AML-193 (cell line): ENCODE measurements around the gene SLC26A9.

Experiments used
- DNase-seq, 2 experiments: peaks; one replicate each; lab custom pipeline; 2025; lab: John Stamatoyannopoulos, UW

The SLC26A9 gene

DNA sequence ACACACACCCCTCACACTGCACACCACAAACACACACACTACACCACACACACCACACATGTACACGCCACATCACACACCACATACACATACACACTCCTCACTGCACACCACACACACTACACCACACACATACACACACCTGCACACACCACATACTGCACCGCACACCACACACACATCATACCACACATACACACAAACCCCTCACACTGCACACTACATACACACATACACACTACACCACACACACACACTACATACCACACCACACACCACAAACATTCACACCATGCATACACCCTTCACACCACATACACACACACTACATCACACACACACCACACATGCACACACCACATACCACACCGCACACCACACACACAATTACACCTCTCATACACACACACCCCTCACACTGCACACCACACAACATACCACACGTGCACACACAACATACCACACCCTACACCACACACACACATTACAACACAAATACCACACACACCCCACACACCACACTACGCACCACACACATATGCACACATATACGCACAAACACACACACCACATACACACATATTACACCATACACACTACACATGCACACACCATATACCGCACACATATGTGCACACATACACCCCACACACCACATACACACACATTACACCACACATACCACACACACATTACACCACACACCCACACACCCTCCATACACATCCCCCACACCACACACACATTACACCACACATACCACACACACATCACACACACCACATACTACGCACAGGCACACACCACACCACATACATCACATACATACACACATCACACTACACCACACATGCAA, 30.3 kb upstream of the SLC26A9 start:
- DNase-seq, result no peak

DNA sequence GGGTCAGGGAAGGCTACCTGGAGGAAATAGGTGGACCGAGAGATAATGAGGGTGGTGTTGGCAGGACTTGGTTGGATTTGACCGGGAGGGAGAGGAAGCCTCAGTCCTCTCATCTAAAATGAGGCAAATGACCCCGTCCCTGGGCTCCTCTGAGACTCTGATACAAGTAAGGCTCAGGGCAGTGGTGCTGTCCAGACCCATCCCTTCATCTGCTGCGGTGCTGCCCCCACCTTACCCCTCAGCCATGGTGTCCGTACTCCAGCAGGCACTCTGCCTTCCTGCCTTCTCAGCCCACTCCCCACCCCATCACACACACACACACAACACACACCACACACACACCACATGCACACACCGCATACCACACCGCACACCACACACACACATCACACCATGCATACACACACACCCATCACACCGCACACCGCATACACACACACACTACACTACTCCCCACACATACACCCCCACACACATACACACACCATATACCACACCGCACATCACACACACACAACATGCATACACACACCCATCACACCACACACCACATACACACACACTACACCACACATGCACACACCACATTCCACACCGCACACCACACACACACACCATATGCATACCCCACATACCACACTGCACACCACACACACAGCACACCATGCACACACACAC, 29.4 kb upstream of the SLC26A9 start:
- DNase-seq, result no peak

DNA sequence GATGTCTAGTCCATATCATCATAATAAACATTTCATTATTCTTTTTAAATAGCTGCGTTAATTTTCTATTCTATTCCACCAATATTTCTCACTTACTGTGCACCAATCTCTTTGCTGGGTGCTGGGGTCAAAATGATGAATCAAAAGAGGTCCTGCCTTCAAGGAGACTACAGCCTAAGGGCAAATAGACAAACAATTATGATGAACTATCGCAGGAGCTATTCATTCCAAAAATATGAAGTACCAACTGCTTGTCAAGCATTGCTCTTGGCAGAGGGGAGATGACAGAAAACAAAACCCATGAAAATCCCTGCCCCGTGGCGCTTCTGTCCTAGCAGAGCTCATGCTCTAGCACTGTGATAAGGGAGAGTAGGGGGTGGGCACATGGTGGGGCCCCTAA, 28.8 kb upstream of the SLC26A9 start:
- no peak for DNase-seq

DNA sequence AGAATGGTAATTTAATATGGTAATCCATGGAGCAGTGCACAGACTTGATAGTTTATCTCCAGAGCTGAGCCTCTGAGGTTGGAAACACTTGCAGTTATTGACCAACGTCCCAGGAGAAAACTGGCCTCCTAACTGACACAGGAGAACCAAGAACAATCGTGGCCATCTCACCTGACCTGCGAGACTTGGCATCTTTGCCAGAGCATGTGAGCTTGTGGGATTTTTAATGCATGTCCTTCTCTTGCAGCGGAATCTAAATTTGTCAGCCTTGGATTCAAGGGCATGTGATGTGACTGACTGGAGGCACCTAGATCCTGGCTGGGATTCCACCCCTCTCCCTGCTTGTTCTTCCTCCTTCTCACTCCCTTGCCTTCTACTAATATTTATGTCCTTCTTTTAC, 27.8 kb upstream of the SLC26A9 start:
- DNase-seq, result no peak

DNA sequence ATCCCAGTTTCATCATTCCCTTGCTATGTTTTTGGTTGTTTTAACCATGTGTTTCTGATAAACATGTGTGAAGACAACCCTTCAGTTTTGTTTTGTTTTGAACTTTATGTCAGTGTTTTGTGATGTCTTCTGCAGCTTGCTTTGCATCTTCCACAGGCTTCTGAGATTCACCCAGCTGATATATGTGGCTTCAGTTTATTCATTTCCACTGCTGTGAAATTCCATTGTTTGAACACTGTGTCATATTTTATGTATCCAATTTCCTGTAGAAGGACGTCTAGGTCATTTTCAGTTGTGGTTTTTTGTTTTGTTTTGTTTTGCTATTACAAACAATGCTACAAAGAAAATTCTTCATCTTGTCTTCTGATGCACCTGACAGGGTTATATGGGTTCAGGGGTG, 27.2 kb upstream of the SLC26A9 start:
- DNase-seq, result no peak

DNA sequence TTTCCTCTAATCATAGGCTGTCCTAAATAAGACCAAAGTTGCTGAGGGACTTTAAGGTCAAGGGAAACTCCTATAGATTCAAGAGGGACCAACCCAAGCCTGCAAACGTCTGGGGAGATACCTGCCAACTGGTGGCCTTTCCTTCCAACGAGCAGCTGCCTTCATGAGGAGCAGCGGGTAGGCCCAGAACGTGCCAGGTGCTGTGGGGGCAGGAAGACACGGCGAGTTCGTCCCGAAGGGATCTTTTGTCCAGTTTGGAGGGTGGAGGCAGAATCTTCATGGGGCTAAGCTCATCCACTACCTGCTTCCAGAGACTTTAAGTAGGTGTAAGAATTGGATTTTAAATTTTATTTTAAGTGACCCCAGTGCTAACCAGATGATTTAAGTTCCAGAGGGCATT, 26.0 kb upstream of the SLC26A9 start:
- no peak for DNase-seq

DNA sequence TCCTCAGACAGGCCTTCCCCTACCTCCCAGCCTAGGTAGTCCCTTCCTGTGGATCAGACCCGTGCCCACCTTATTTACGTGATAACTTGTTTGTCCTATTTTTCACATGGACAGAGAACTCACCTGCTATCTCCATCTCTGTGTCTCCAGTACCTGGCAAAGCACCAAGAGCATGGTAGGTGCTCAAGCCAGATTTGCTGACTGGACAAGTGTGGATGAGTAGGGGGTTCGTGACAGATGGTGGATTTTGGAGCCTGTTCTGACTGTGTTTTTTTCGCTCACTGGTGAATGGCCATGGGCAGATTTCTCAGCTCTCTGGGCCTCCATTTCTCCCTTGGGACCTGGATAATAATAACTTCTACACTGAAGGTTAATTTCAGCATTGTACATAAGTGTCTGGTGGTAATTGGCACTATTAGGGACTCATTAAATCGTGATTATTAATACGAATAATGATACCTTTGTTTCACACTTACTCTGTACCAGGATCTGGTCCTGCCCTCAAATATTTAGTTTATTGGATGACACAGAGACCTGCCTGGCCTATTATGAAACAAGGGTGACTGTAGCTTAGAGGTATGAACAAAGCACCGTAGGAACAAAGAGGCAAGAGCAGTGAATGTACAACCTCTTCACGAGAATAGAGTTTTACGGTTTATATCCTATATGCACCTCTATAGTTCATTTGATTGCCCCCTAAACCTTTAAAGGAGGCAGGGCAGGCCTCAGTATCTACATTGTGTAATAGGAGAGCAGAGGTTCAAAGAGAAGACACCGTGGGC, 24.5 kb upstream of the SLC26A9 start:
- no peak for DNase-seq

DNA sequence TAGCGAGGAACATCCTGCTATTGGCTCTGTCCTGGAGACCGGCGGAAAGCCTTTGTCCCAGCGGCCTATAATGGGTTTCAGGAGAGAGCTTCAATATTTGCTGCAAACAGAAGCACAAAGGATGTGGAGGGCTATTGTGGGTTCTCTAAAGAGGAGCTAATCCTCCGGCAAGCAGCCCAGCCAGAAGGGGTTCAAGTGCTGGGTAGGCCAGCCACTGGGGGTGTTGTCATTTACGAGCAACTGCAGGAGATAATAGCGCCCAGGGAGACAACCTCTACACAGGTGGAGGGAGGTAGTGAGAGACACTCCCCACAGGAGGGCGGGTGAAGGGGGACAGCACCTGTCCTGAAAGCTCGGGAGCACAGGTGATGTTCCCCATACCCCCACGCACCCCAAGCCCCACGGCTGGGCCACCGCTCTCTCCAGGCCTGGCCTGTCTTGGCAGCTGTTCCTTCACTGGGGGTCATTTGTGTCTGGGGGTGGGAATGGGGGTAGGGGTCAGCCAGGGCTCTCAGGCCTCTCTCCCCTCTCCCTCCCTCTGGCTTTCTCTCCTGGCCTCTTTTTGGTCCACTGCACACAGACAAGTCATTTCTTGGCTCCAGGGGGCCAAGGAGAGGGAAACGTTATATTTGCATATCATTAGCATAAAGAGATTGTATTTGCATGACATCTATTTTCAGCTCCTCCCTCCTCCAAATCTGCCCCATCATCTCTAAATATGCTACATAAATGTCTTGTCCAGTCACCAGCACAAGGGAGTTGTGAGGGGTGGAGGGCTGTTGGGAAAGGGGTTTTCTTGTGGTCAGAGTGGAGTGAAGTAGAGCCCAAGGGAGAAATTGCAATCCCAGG, 22.0 kb upstream of the SLC26A9 start:
- no peak for DNase-seq

DNA sequence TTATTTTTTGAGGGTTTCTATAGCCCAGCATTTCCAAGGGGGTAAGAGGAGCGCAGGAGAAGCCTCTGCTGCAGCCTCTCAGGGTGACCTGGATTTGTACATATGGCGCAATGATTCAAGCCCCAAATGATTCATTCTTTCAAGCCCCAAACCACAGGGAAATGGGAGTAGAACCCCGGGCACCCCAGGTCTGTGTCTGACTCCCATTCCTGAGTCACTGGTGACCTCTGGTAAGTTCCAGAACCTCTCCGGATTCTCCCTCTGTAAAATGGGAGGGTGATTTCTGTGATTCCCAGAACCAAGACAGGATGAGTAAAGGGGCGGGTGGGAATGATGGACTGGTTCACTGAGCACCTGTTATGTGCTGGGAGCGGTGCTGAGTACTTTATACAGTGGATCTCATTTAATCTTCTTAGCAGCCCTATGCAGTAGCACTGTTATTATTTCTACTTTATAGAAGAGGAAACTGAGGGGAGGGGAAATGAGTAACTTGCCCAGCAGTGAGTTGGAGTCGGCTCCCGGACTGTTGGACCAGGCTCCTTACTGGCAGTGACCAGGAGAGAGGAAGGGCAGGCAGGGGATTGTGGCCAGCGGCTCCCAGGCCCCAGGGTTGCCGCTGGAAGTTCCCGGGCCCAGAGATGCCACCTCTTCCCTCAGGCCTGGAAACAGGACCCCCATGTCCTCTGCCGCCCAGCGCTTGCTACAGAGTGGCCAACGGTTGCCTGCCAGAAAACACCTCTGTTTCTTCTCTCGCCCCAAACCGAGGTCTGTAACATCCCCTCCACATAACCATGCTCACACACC, 20.3 kb upstream of the SLC26A9 start:
- DNase-seq, result peak; percentile 8 to 14

DNA sequence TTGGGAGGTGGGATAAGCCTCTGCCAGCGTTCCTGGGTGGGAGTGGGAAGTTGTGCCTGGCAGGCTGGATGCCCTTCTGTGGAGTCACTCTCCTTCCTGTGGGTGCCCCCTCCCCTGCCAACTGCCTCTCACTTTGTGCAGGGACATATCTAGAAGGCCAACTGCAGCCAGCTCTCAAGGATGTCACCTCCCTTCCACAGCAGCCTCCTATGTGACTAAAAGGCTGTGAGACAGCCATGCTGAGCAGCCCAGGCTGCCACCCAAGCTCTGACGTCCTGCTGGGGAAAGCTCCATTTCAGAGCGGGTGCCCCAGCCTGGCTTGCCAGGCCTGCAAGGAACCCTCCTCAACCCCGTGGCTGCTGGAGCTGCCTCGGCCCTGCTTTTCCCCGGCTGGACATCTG, 19.6 kb upstream of the SLC26A9 start:
- DNase-seq, result no peak

DNA sequence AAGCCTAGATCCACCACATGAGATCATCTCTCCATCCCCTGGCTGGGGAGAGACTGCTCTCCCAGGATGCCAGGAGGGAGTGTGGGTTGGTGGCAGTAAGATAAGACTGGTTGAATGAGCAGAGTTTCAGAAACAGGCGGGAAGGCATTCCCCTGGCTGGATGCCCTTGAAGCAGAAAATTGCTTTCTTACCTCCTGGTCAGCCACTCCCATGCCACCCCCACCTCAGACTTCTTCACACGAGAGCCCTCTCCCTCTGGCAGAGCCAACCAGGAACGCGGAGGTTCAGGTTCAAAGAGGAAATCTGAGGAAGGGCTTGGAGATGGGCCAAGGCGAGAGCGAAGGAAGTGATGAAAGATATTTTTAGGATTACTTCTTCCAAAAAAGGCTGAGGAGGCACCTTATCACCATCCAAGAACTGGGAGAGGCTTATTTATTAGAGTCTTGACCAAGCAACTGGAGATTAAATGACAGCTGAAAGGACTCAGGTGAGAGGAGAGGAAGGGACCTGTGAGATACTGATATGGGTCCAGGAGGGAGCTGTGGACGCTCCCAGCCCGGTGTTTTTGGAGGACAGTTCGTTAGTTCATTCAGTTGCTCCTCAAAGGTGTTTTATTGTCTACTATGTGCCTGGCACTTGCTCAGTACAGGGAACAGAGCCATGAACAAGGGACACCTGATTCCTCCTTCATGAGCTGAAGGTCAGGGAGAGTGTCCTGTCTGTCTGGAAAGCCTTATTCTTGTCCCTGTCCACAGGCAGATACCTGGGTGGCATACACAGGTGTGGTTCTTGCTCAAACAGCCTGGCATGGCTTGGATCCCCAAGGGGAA, 18.9 kb upstream of the SLC26A9 start:
- no peak for DNase-seq

DNA sequence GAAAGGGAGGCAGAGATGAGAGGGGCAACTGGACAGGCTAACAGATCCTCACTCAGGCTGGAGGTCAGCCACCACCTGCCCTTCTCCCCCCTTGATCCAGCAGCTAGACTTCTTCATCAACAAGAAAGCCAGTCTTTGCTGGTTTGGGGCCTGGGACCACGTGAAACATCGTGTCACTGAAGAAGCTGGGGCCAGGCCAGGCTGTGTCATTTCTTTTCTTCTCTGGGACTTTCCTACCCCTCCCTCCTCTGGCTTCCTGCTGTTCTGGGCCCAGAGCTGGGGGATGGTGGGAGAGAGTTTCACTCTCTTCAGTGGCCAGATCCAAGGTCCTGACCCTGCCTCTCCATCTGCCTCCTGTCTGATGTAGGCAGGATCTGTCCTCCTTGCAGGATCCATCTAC, 18.1 kb upstream of the SLC26A9 start:
- no peak for DNase-seq

DNA sequence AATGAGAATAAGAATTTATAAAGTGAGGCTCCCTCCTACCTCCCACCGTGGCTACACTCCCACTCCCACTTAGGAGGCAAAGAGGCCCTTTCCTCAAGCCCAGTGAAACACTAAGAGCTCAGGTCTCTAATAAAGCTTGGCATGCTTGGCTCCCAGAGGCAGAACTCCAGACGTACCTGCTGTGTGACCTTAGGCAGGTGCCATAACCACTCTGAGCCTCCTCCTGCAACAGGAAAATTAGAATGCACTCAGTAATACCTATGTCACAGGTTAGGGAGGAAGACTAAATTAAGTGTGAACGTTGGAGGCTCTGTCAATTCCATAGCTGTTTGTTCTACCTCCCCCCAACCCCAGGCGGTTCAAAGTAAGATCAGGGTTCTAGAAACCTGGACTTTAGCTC, 16.5 kb upstream of the SLC26A9 start:
- no peak for DNase-seq

DNA sequence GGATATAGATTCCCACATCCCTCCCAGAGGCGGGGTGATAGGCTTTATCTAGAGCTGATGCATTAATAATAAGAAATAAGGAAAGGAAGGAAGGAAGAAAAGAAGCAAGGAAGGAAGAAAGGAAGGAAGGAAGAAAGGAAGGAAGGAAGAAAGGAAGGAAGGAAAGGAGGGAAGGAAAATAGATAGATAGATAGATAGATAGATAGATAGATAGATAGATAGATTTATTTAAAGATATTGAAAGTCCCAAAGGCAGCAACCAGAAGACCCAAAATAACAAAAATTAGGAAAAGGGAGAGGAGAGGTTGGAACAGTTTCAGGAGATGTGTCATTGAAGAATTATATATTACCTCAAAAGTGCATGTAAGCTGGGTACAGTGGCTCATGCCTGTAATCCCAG, 12.2 kb upstream of the SLC26A9 start:
- DNase-seq, result no peak

DNA sequence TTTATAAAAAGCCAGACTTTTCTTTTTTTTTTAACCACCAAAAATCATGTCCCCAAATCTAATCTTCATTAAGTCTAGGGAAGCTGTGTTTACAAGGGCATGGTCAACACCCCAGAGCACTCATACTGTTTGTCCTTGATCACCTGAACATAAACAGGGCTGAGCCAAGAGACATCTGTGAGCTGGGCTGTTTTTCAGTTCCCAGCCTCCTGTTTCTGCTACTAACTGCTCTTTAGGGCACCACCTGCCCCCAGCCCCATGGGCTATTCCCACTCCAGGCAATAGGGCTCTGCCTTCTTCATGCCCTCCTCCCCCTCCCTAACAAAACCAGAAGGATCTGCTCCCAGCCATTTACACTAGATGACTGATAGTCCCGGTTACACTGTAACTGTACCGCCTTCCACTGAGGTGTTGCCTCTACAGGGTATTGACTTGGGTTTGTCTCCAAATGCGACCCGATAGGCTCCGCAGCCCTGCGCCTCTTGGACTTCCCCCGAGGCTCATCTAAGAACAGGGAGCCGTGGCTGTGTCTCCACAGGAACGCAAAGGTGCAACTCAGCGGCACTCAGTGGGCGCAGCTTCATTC, 11.7 kb upstream of the SLC26A9 start:
- no peak for DNase-seq

DNA sequence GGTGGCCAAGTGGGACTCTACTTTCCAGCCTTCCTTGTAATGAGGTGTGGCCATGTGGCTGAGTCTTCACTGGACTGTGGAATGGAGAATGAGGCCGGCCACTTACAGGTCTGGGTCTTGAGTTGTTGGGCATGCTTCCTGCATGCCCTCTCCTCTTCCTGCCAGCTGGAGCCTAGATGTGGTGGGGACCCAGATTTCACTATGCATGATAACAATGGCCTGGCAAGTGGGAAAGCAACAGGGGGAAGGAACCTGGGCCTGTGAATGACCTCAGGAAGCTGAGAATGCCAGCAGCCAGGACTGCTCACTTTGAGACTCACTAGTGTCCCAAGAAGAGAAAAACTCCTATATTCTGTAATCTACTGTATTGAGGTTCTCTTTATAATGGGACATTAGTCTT, 8.5 kb upstream of the SLC26A9 start:
- no peak for DNase-seq

DNA sequence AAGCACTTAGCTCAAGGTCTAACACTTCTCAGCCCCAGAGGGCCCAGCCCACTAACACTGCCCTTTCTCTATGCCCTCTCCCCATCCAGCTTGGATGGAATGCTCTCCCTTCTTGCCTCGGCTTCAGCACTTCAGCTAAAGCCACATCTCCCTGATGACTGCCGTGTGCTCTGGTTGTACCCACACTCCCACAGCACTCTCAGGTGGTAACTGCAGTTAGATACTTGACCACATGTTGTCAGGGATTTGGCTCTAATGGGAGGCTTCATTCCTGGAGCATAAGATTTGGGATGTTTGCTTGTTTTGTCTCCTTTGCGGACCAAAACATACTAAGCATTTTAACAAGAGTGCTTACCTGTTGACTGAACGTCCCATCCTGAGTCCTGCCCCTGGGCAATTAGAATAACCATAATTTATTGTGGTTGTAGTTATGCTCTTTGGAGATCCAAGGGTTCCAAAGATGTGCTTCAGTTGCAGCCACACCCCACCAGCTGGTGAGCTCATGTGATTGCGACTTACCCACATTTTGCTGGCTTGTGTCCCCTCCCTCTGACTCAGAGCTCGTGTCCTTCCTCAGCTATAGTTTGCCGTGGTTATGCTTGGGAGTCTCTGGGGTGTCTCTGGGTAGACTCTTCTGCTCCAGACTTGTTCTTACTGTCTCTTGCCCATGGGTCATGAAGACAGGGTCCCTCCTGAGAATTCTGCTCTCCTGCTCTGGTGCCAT, 7.7 kb upstream of the SLC26A9 start:
- no peak for DNase-seq

DNA sequence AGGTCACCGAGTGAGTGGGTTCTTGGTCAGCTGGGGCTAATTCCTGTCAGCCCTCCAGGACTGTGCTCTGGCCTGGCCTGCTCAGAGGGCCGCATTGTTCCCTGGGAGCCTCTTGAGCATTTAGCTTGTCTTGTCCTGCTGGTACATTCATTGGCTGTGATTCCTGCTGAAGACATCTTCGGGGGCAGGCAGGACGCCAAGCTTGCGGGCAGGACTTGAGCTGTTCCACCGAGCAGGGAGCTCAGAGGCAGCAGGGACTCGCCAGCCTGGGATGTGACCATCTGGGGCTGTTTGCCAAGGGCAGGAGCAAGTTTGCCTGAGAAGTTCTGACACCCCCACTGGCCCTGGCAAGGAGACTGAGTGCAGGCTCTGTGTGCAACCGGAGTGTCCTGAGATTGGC, 7.0 kb upstream of the SLC26A9 start:
- DNase-seq, result no peak

DNA sequence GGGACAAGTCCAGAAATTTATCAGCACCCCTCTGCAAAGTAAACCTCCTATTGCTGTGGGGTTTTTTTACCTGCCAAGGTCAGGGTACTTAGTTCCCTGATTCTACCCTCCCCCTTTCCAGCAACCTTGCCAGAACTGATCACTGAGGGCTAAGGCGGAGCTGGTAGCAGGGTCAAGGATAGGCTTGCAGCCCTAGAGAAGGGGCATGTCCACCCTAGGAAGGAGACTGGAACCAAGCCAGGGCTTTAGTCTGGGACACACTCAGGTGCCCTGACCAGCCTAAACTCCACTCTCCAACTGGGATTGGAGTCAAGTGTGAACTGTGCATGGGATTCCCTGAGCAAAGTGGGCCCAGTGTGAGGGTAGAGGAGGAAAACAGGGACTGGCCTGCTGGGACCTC, 6.5 kb upstream of the SLC26A9 start:
- no peak for DNase-seq
